ENCODE data around the gene BBS7. TPM values are rescaled to one million over a fixed set of nuclear protein-coding genes. Genes with fewer than 3 reads are reported as not detected.

Gene BBS7
- polyA plus RNA-seq, 3 donors, result 4.2 to 6.6 (median 5.5) TPM

- peaks cover 33 to 40% of the 10 kb centered on the region in 2 donors for H3K36me3 Mint-ChIP-seq
- Histone ChIP-seq H3K4me3 (replicated peaks in 1 of 3; ENCODE audit: low read depth in 2 of 3, low read length in 3 of 3) (no peak overlapping the region), H3K36me3 (replicated peaks in 1 of 2; ENCODE audit: control insufficient read depth in 1 of 2, insufficient read depth in 2 of 2, low read length in 2 of 2) (peaks cover 15 to 42% of the 10 kb centered on the region in 2 donors), H4K20me1 (ENCODE audit: insufficient read depth, low read length) (no peaks in the 10 kb centered on the region), H3K4me1 (ENCODE audit: control insufficient read depth in 1 of 2, insufficient read depth in 2 of 2, low read length in 2 of 2) (no peaks in the 10 kb centered on the region), H2AFZ (ENCODE audit: insufficient read depth, low read depth, low read length, poor library complexity, severe bottlenecking) (no peak overlapping the region), H3K4me2 (replicated peaks; ENCODE audit: extremely low read depth, low read length, poor library complexity, severe bottlenecking) (no peak overlapping the region), H3K27ac (ENCODE audit: low read depth in 1 of 2, low read length in 2 of 2) (no peak overlapping the region), H3K9ac (ENCODE audit: insufficient read depth, low read length, poor library complexity, severe bottlenecking) (no peak overlapping the region), H3K79me2 (ENCODE audit: insufficient read depth, low read length) (no peaks in the 10 kb centered on the region), H3K9me3 (replicated peaks in 1 of 2; ENCODE audit: control insufficient read depth in 1 of 2, insufficient read depth in 1 of 2, low read length in 2 of 2) (no peaks in the 10 kb centered on the region), H3K27me3 (ENCODE audit: control insufficient read depth in 2 of 2, insufficient read depth in 2 of 2, low read length in 2 of 2) (no peaks in the 10 kb centered on the region)
- peak overlapping the region in 1 of 7 donors; percentile 13 for H3K27ac Mint-ChIP-seq
- H3K4me1 Mint-ChIP-seq, result no peaks in the 10 kb centered on the region
- H3K4me3 Mint-ChIP-seq, result no peak overlapping the region
- H3K27me3 Mint-ChIP-seq (ENCODE audit: low read depth in 3 of 3), result no peaks in the 10 kb centered on the region
- intact Hi-C loops (cut with micrococcal nuclease), result no loop called here
- TF ChIP-seq CTCF (IDR thresholded peaks at IDR 0.05), result no peak
- no peaks in the 10 kb centered on the region for H3K9me3 Mint-ChIP-seq
- no peak for DNase-seq
- WGBS (ENCODE audit: insufficient coverage), result no CpG with 5 or more reads among the region's 6 CpGs
Observed at GRCh38 chr4:121846662-121847061, 23.6 kb downstream of the BBS7 start.

GRCh38 chr4:121842862-121843261 is 27.4 kb downstream of the BBS7 start:
- H3K27me3 Mint-ChIP-seq (ENCODE audit: low read depth in 3 of 3), result no peaks in the 10 kb centered on the region
- peaks cover 2% of the 10 kb centered on the region for H3K4me1 Mint-ChIP-seq
- Histone ChIP-seq H3K27me3 (ENCODE audit: control insufficient read depth in 2 of 2, insufficient read depth in 2 of 2, low read length in 2 of 2) (no peaks in the 10 kb centered on the region), H3K9ac (ENCODE audit: insufficient read depth, low read length, poor library complexity, severe bottlenecking) (no peak overlapping the region), H2AFZ (ENCODE audit: insufficient read depth, low read depth, low read length, poor library complexity, severe bottlenecking) (no peak overlapping the region), H3K4me3 (replicated peaks in 1 of 3; ENCODE audit: low read depth in 2 of 3, low read length in 3 of 3) (no peak overlapping the region), H3K4me1 (ENCODE audit: control insufficient read depth in 1 of 2, insufficient read depth in 2 of 2, low read length in 2 of 2) (peaks cover 0 to 6% of the 10 kb centered on the region in 2 donors), H4K20me1 (ENCODE audit: insufficient read depth, low read length) (no peaks in the 10 kb centered on the region), H3K9me3 (replicated peaks in 1 of 2; ENCODE audit: control insufficient read depth in 1 of 2, insufficient read depth in 1 of 2, low read length in 2 of 2) (no peaks in the 10 kb centered on the region), H3K36me3 (replicated peaks in 1 of 2; ENCODE audit: control insufficient read depth in 1 of 2, insufficient read depth in 2 of 2, low read length in 2 of 2) (peaks cover 9 to 35% of the 10 kb centered on the region in 2 donors), H3K4me2 (replicated peaks; ENCODE audit: extremely low read depth, low read length, poor library complexity, severe bottlenecking) (no peak overlapping the region), H3K27ac (ENCODE audit: low read depth in 1 of 2, low read length in 2 of 2) (no peak overlapping the region), H3K79me2 (ENCODE audit: insufficient read depth, low read length) (no peaks in the 10 kb centered on the region)
- peaks cover 34 to 39% of the 10 kb centered on the region in 2 donors for H3K36me3 Mint-ChIP-seq
- no peak for DNase-seq
- H3K27ac Mint-ChIP-seq, result peak overlapping the region in 2 of 7 donors; percentile 1 to 52
- no peak overlapping the region for H3K4me3 Mint-ChIP-seq
- intact Hi-C loops (cut with micrococcal nuclease), result no loop called here
- H3K9me3 Mint-ChIP-seq, result no peaks in the 10 kb centered on the region
- no peak for TF ChIP-seq CTCF (IDR thresholded peaks at IDR 0.05)
- WGBS (ENCODE audit: insufficient coverage), result 92% methylated on average over 3 of the region's 4 CpGs
